A549 (cell line): ENCODE measurements around the gene NIT1. TPM values are rescaled to one million over a fixed set of nuclear protein-coding genes. Genes with fewer than 3 reads are reported as not detected.

ENCODE experiments used
- ATAC-seq, 2 experiments: fragments of 200-7000 bp in 1 of 2; fragments of >200 bp in 1 of 2; cut with Nextera tagmentation in 1 of 2; cut with Tn5 transposase in 1 of 2; 3 replicates each; pipeline versions ENCODE4 v1.8.0 to v1.9.1; 2018 to 2020; ENCODE audit warnings: mild to moderate bottlenecking in 1 of 2, moderate library complexity in 1 of 2
- CTCF ChIA-PET: fragments of 300-600 bp; sonication (Branson Sonifier 250); formaldehyde crosslinking; extraction: SDS; loops from one replicate; lab custom pipeline; 2021; ENCODE audit warnings: antibody characterized with exemption, inconsistent platforms; lab: Yijun Ruan, JAX
- POLR2A ChIA-PET: fragments of 350-600 bp; formaldehyde crosslinking; extraction: SDS; loops from one replicate; lab custom pipeline; 2021; ENCODE audit warnings: antibody characterized with exemption, inconsistent platforms; lab: Yijun Ruan, JAX
- DNase-seq, 2 experiments: peaks; one replicate each; pipeline versions ENCODE4 v3.0.0 to v3.0.0-alpha.2; 2011 to 2016; ENCODE audit warnings: low read depth in 1 of 2, low spot score in 1 of 2
- FAIRE-seq: peaks from 2 replicates; lab custom pipeline; 2011; peaks lifted over from hg19 to GRCh38; lab: Jason Lieb, UNC
- H3K27ac ChIP-seq, 2 experiments: fragments of >200 bp; sonication (Bioruptor Twin); formaldehyde crosslinking; 3 replicates each; pipeline ENCODE4 v1.5.1; 2016 to 2017
- H3K4me1 ChIP-seq: fragments of >200 bp; sonication (Bioruptor Twin); formaldehyde crosslinking; 3 replicates; pipeline ENCODE4 v1.6.1; 2016
- H3K4me2 ChIP-seq: fragments of >200 bp; sonication (Bioruptor Twin); formaldehyde crosslinking; 3 replicates; pipeline ENCODE4 v1.6.1; 2016
- H3K4me3 ChIP-seq: fragments of >200 bp; sonication (Bioruptor Twin); formaldehyde crosslinking; 3 replicates; pipeline ENCODE4 v1.5.1; 2016
- H3K9me3 ChIP-seq: fragments of >200 bp; sonication (Bioruptor Twin); formaldehyde crosslinking; 3 replicates; pipeline ENCODE4 v1.6.1; 2016
- CHD2 ChIP-seq: fragments of 150-350 bp; IDR thresholded peaks from 2 replicates; pipeline ENCODE4 v1.6.1; 2014; ENCODE audit warnings: low read length; ENCODE audit not compliant: partially characterized antibody
- ESRRA ChIP-seq: fragments of 150-350 bp; IDR thresholded peaks from 2 replicates; pipeline ENCODE4 v1.6.1; 2014; ENCODE audit warnings: mild to moderate bottlenecking, low read length, borderline replicate concordance
- FOSB ChIP-seq: fragments of 250-450 bp; sonication (Bioruptor Pico); IDR thresholded peaks from 2 replicates; pipeline ENCODE4 v1.5.0; 2020; ENCODE audit warnings: mild to moderate bottlenecking, moderate library complexity
- FOSL2 ChIP-seq, 2 experiments: fragments of 450-650 bp in 1 of 2; fragments of >200 bp in 1 of 2; sonication (Bioruptor Twin) in 1 of 2; formaldehyde crosslinking; IDR thresholded peaks; 2 replicates each; pipeline versions ENCODE4 v1.5.0 to v1.6.1; 2016 to 2020; ENCODE audit warnings: mild to moderate bottlenecking in 1 of 2, moderate library complexity in 1 of 2
- FOXS1 ChIP-seq: fragments of 250-450 bp; sonication (Bioruptor Pico); IDR thresholded peaks from 2 replicates; pipeline ENCODE4 v1.5.0; 2020; ENCODE audit warnings: mild to moderate bottlenecking, moderate library complexity
- HDAC2 ChIP-seq: fragments of 200-600 bp; sonication (generic); IDR thresholded peaks from 2 replicates; pipeline ENCODE4 v1.6.1; 2016
- HOXA7 ChIP-seq: fragments of 250-450 bp; sonication (Bioruptor Pico); IDR thresholded peaks from 2 replicates; pipeline ENCODE4 v1.5.0; 2020; ENCODE audit warnings: mild to moderate bottlenecking, moderate library complexity
- HOXB13 ChIP-seq: fragments of 250-450 bp; sonication (Bioruptor Pico); IDR thresholded peaks from 2 replicates; pipeline ENCODE4 v1.5.0; 2020; ENCODE audit warnings: low read depth, mild to moderate bottlenecking, moderate library complexity
- HOXB5 ChIP-seq: fragments of 250-450 bp; sonication (Bioruptor Pico); IDR thresholded peaks from 2 replicates; pipeline ENCODE4 v1.5.0; 2020; ENCODE audit warnings: mild to moderate bottlenecking, moderate library complexity
- JUN ChIP-seq, 2 experiments: fragments of >200 bp; sonication (Bioruptor Twin); formaldehyde crosslinking; IDR thresholded peaks; 2 replicates in 1 of 2; 3 replicates in 1 of 2; pipeline ENCODE4 v1.6.1; 2016 to 2017
- KDM5A ChIP-seq: fragments of 200-600 bp; sonication (generic); IDR thresholded peaks from 2 replicates; pipeline ENCODE4 v1.6.1; 2016; ENCODE audit warnings: antibody characterized with exemption, mild to moderate bottlenecking
- NPAS2 ChIP-seq: fragments of 250-450 bp; sonication (Bioruptor Pico); IDR thresholded peaks from 2 replicates; pipeline ENCODE4 v1.8.0; 2022; ENCODE audit warnings: mild to moderate bottlenecking, moderate library complexity, borderline replicate concordance
- NR3C1 ChIP-seq: fragments of >200 bp; sonication (Bioruptor Twin); formaldehyde crosslinking; IDR thresholded peaks from 3 replicates; pipeline ENCODE4 v1.6.1; 2017
- RCOR1 ChIP-seq: fragments of 150-350 bp; IDR thresholded peaks from 2 replicates; pipeline ENCODE4 v1.6.1; 2014; ENCODE audit warnings: antibody characterized with exemption, low read length, low read depth
- SMC3 ChIP-seq: fragments of >200 bp; sonication (Bioruptor Twin); formaldehyde crosslinking; IDR thresholded peaks from 3 replicates; pipeline ENCODE4 v1.6.1; 2018; ENCODE audit warnings: inconsistent platforms
- SREBF2 ChIP-seq: fragments of 450-650 bp; IDR thresholded peaks from 2 replicates; pipeline ENCODE4 v1.6.1; 2014; ENCODE audit warnings: mild to moderate bottlenecking, moderate library complexity
- TFCP2L1 ChIP-seq: fragments of 250-450 bp; sonication (Bioruptor Pico); IDR thresholded peaks from 2 replicates; pipeline ENCODE4 v1.5.0; 2021; ENCODE audit warnings: mild to moderate bottlenecking
- ZSCAN20 ChIP-seq: fragments of 250-450 bp; sonication (Bioruptor Pico); IDR thresholded peaks from 2 replicates; pipeline ENCODE4 v1.8.0; 2022; ENCODE audit warnings: mild to moderate bottlenecking, moderate library complexity
- WGBS: methylation state at CpG from one replicate; pipeline ENCODE4 v1.1.6; 2017; ENCODE audit errors: missing lambda C conversion rate; 5-methylcytosine and 5-hydroxymethylcytosine counted together
- polyA plus RNA-seq, 4 experiments: library from polyadenylated mRNA; depleted of rRNA in 3 of 4; stranded (reverse); fragments of >200 nt; fragmentation: RNase III in 1 of 4; extraction: RNeasy Plus Mini Kit Qiagen cat#74134 plus additional on column Dnase treatment in 1 of 4; gene quantifications; 2 replicates in 3 of 4; 3 replicates in 1 of 4; pipeline ENCODE4 v1.2.3, GENCODE V29; 2011 to 2017
- TF ChIP-seq, protein P1 (sequence below): fragments of 250-450 bp; sonication (Bioruptor Pico); IDR thresholded peaks from 2 replicates; pipeline ENCODE4 v1.5.0; 2021; ENCODE audit warnings: mild to moderate bottlenecking, moderate library complexity, borderline replicate concordance
- TF ChIP-seq, protein P2 (sequence below): fragments of 200-600 bp; sonication (generic); IDR thresholded peaks from 2 replicates; pipeline ENCODE4 v1.6.1; 2016; ENCODE audit warnings: antibody characterized with exemption, mild to moderate bottlenecking, moderate library complexity
- TF ChIP-seq, protein P3 (sequence below): fragments of >200 bp; sonication (Bioruptor Twin); formaldehyde crosslinking; IDR thresholded peaks from 3 replicates; pipeline ENCODE4 v1.6.1; 2016
- TF ChIP-seq, protein P4 (sequence below): fragments of >200 bp; sonication (Bioruptor Twin); formaldehyde crosslinking; IDR thresholded peaks from 2 replicates; pipeline ENCODE4 v1.6.1; 2016
- TF ChIP-seq, protein P5 (sequence below): IDR thresholded peaks from 2 replicates; pipeline ENCODE4 v1.6.1; 2012; ENCODE audit warnings: low read depth, borderline replicate concordance

NIT1 gene
- polyA plus RNA-seq, 2 of the 4 experiments (the other 2 are of a cell fraction): 29.9 to 44.5 TPM

DNA sequence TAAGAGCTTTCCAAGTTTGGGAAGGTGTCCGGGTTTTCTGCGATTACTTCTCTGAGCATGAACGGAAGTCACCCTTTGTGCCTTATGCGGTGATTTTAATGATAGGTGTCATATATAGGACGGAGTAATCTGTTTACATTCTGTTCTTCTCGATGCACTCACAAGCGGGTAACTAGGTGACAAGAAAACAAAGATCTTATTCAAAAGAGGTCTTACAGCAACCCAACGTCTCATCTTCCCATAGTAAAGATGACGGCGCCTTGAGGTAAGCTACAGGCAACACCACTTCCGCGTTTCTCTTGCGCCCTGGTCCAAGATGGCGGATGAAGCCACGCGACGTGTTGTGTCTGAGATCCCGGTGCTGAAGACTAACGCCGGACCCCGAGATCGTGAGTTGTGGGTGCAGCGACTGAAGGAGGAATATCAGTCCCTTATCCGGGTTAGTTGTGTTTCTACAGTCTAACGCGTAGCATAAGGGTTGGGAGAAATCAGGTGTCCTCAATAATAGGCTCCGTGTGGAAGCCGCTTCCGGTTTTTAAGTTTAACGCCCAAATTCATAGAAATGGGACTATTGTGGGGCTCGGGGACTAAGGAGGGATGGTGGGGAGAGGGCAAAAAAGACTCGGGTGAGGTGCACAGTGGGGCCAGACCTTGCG lies 35.9 kb downstream of the NIT1 start, which contains the start of gene UFC1 (continued):
- TF ChIP-seq, protein P1, sequence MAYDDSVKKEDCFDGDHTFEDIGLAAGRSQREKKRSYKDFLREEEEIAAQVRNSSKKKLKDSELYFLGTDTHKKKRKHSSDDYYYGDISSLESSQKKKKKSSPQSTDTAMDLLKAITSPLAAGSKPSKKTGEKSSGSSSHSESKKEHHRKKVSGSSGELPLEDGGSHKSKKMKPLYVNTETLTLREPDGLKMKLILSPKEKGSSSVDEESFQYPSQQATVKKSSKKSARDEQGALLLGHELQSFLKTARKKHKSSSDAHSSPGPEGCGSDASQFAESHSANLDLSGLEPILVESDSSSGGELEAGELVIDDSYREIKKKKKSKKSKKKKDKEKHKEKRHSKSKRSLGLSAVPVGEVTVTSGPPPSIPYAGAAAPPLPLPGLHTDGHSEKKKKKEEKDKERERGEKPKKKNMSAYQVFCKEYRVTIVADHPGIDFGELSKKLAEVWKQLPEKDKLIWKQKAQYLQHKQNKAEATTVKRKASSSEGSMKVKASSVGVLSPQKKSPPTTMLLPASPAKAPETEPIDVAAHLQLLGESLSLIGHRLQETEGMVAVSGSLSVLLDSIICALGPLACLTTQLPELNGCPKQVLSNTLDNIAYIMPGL: no peak
- TF ChIP-seq SREBF2 (no peak), ESRRA (no peak), HOXB13 (0 out of 2 replicates have a peak, but pooled peaks have one; percentile 25), NPAS2 (CRISPR knock-in tag) (no peak), JUN (IDR thresholded peaks at IDR 0.05) (peak; percentile 88)

DNA sequence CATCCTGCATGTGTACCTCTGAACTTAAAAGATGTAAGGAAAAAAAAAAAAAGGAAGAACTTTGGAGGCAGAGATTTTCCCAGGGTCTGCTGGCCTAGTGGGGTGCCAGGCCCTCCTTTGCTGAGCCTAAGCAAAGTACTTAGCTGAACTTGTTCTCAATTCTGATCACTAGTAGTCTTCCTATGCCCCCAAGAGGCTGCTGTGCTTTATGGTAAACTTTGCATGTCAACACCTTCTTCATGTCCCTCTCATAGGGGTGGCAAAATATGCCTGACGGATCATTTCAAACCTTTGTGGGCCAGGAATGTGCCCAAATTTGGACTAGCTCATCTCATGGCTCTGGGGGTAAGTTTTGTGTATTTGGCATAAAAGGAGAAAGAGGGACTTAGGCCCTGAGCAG lies 40.0 kb downstream of the NIT1 start:
- no peak for ATAC-seq
- H3K4me3 ChIP-seq: no peak overlapping the region
- TF ChIP-seq HDAC2 (no peak), CHD2 (no peak), HOXB5 (no peak), SMC3 (no peak), HOXA7 (CRISPR knock-in tag) (no peak), ZSCAN20 (no peak), NR3C1 (no peak), KDM5A (no peak), RCOR1 (no peak), TFCP2L1 (CRISPR knock-in tag) (no peak), ESRRA (no peak), FOSB (CRISPR knock-in tag) (no peak), FOSL2 (IDR thresholded peaks at IDR 0.05) (no peak), FOSL2 (CRISPR knock-in tag; IDR thresholded peaks at IDR 0.05) (no peak), FOXS1 (CRISPR knock-in tag) (no peak)
- TF ChIP-seq, protein P2, sequence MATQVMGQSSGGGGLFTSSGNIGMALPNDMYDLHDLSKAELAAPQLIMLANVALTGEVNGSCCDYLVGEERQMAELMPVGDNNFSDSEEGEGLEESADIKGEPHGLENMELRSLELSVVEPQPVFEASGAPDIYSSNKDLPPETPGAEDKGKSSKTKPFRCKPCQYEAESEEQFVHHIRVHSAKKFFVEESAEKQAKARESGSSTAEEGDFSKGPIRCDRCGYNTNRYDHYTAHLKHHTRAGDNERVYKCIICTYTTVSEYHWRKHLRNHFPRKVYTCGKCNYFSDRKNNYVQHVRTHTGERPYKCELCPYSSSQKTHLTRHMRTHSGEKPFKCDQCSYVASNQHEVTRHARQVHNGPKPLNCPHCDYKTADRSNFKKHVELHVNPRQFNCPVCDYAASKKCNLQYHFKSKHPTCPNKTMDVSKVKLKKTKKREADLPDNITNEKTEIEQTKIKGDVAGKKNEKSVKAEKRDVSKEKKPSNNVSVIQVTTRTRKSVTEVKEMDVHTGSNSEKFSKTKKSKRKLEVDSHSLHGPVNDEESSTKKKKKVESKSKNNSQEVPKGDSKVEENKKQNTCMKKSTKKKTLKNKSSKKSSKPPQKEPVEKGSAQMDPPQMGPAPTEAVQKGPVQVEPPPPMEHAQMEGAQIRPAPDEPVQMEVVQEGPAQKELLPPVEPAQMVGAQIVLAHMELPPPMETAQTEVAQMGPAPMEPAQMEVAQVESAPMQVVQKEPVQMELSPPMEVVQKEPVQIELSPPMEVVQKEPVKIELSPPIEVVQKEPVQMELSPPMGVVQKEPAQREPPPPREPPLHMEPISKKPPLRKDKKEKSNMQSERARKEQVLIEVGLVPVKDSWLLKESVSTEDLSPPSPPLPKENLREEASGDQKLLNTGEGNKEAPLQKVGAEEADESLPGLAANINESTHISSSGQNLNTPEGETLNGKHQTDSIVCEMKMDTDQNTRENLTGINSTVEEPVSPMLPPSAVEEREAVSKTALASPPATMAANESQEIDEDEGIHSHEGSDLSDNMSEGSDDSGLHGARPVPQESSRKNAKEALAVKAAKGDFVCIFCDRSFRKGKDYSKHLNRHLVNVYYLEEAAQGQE: no peak
- TF ChIP-seq, protein P3, sequence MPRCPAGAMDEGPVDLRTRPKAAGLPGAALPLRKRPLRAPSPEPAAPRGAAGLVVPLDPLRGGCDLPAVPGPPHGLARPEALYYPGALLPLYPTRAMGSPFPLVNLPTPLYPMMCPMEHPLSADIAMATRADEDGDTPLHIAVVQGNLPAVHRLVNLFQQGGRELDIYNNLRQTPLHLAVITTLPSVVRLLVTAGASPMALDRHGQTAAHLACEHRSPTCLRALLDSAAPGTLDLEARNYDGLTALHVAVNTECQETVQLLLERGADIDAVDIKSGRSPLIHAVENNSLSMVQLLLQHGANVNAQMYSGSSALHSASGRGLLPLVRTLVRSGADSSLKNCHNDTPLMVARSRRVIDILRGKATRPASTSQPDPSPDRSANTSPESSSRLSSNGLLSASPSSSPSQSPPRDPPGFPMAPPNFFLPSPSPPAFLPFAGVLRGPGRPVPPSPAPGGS: no peak
- TF ChIP-seq, protein P4, sequence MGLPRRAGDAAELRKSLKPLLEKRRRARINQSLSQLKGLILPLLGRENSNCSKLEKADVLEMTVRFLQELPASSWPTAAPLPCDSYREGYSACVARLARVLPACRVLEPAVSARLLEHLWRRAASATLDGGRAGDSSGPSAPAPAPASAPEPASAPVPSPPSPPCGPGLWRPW: no peak
- TF ChIP-seq, protein P5, sequence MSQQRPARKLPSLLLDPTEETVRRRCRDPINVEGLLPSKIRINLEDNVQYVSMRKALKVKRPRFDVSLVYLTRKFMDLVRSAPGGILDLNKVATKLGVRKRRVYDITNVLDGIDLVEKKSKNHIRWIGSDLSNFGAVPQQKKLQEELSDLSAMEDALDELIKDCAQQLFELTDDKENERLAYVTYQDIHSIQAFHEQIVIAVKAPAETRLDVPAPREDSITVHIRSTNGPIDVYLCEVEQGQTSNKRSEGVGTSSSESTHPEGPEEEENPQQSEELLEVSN: no peak
- TF ChIP-seq, all 56 proteins: peak for 0
- no peaks in the 10 kb centered on the region for H3K9me3 ChIP-seq
- DNase-seq (no peak), FAIRE-seq (no peak)
- POLR2A ChIA-PET: interaction anchor here (1.5 kb wide), 1 partner anchor 8 kb away, joined by 5 read pairs; the partner anchor contains the start of gene PPOX
- no peak overlapping the region for H3K4me2 ChIP-seq
- CTCF ChIA-PET: interaction anchor here (0.5 to 7.9 kb wide), 13 partner anchors 9 to 923 kb away, joined by 3 to 59 read pairs (median 5); partner anchors contain the start of genes DEDD and PPOX
- peaks cover 16% of the 10 kb centered on the region for H3K4me1 ChIP-seq
- H3K27ac ChIP-seq: no peak overlapping the region
- 94% methylated on average over 1 of the region's 1 CpG for WGBS
